Colon (tissue), 2 donors: ENCODE results near the gene RXRA.

Experiments used
- FAIRE-seq: peaks from 2 replicates; lab custom pipeline; 2012; peaks lifted over from hg19 to GRCh38; lab: Jason Lieb, UNC
- donor health status: control.
- donor health status: control.

Gene RXRA

GRCh38 chr9:134455021-134455471 lies 128.8 kb downstream of the RXRA start:
- FAIRE-seq = no peak

GRCh38 chr9:134455537-134455933 lies 129.3 kb downstream of the RXRA start:
- FAIRE-seq = no peak

GRCh38 chr9:134455934-134456755 lies 129.9 kb downstream of the RXRA start:
- FAIRE-seq = no peak

- no peak for FAIRE-seq
Measured at GRCh38 chr9:134456756-134457305, 130.6 kb downstream of the RXRA start.

GRCh38 chr9:134457321-134458206 lies 131.3 kb downstream of the RXRA start:
- FAIRE-seq = no peak

GRCh38 chr9:134458207-134459108 lies 132.2 kb downstream of the RXRA start:
- FAIRE-seq = no peak

GRCh38 chr9:134459164-134459563 lies 132.9 kb downstream of the RXRA start:
- no peak for FAIRE-seq

- no peak for FAIRE-seq
Measured at GRCh38 chr9:134459573-134459972, 133.3 kb downstream of the RXRA start.

GRCh38 chr9:134460206-134460605 lies 134.0 kb downstream of the RXRA start:
- no peak for FAIRE-seq

GRCh38 chr9:134460896-134461295 lies 134.6 kb downstream of the RXRA start:
- no peak for FAIRE-seq

- FAIRE-seq = no peak
Measured at GRCh38 chr9:134461426-134461982, 135.2 kb downstream of the RXRA start.

- no peak for FAIRE-seq
Measured at GRCh38 chr9:134462318-134462717, 136.1 kb downstream of the RXRA start.

GRCh38 chr9:134463280-134463679 lies 137.0 kb downstream of the RXRA start:
- no peak for FAIRE-seq

- FAIRE-seq = no peak
Measured at GRCh38 chr9:134466869-134467616, 140.8 kb downstream of the RXRA start.

GRCh38 chr9:134468358-134468757 lies 142.1 kb downstream of the RXRA start:
- FAIRE-seq = no peak

- FAIRE-seq = no peak
Measured at GRCh38 chr9:134469041-134469875, 143.0 kb downstream of the RXRA start.

- no peak for FAIRE-seq
Measured at GRCh38 chr9:134472256-134472655, 146.0 kb downstream of the RXRA start.

GRCh38 chr9:134473141-134474054 lies 147.1 kb downstream of the RXRA start:
- FAIRE-seq = no peak

GRCh38 chr9:134474055-134474370 lies 147.8 kb downstream of the RXRA start:
- no peak for FAIRE-seq
